Adrenal gland (tissue), 5 donors: Measurements from ENCODE around the gene GIMAP8.

Source experiments
- POLR2A ChIP-seq, 2 donors: fragments of 450-650 bp; IDR thresholded peaks; one replicate each; pipeline ENCODE4 v1.6.1; 2017; ENCODE audit warnings: antibody characterized with exemption in 2 of 2, mild to moderate bottlenecking in 2 of 2, moderate library complexity in 1 of 2
- TF ChIP-seq, protein P1 (sequence below), 6 experiments: fragments of 450-650 bp in 4 of 6; fragments of 200-600 bp in 2 of 6; sonication (generic) in 1 of 6; IDR thresholded peaks; 1 replicate in 5 of 6; 2 replicates in 1 of 6; pipeline versions ENCODE4 v1.5.1 to v1.8.0; 2016 to 2021; ENCODE audit warnings: antibody characterized with exemption in 6 of 6, mild to moderate bottlenecking in 2 of 6, moderate library complexity in 1 of 6
- donor health status: DM: no; HTN: no; CAD: no.

DNA sequence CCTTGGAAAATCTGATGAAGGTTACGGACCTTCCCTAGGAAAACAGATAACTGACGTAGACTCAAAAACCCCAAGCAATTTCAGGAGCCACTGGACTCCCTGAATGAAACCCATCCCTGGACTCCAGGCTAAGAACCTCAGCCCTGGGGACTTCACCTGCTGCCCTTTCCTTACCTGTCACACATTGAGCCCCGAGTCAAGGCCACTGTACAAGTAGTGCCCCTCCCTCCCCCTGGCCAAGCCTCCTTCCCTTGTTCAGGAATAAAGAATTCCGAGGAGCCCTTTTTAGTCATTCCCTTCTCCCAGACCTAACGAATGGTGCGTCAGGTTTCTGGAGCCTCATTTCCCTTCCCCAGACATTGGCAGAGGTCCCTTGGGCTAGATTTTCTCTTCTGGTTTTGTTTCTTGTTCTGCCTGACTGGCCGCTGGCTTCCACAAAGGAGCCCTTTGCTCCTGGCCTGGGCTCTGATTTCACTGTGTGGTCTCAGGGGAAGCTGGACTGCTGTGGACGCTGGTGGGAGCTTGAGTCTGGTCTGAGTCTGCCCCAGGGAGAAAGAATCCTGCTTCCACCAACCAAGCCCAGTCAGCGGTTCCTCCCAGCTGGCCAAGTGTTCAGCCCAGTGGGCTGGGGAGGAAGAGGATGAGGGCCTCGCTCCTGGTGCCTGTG, 39.6 kb upstream of the GIMAP8 start:
- TF ChIP-seq POLR2A (IDR thresholded peaks at IDR 0.05) = no peak
- TF ChIP-seq, protein P1, sequence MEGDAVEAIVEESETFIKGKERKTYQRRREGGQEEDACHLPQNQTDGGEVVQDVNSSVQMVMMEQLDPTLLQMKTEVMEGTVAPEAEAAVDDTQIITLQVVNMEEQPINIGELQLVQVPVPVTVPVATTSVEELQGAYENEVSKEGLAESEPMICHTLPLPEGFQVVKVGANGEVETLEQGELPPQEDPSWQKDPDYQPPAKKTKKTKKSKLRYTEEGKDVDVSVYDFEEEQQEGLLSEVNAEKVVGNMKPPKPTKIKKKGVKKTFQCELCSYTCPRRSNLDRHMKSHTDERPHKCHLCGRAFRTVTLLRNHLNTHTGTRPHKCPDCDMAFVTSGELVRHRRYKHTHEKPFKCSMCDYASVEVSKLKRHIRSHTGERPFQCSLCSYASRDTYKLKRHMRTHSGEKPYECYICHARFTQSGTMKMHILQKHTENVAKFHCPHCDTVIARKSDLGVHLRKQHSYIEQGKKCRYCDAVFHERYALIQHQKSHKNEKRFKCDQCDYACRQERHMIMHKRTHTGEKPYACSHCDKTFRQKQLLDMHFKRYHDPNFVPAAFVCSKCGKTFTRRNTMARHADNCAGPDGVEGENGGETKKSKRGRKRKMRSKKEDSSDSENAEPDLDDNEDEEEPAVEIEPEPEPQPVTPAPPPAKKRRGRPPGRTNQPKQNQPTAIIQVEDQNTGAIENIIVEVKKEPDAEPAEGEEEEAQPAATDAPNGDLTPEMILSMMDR (IDR thresholded peaks at IDR 0.05) = no peak
